Fibroblast of skin of scalp (primary cell): Measurements from ENCODE around the gene SSH2.
"Not testable (repeated sequence)": the region's sequence is repeated elsewhere in the genome, so short reads cannot be mapped to it uniquely, and the experiment has no call there.

Experiments used
- DNase-seq: peaks from one replicate; pipeline ENCODE4 v3.0.0-alpha.2; 2013

The SSH2 gene

GRCh38 chr17:29698019-29698777 lies 231.8 kb downstream of the SSH2 start:
- no peak for DNase-seq

GRCh38 chr17:29697371-29697770 lies 232.7 kb downstream of the SSH2 start:
- no peak for DNase-seq

- no peak for DNase-seq
These were observed 235.0 kb downstream of the SSH2 start for GRCh38 chr17:29694918-29695563.

GRCh38 chr17:29693751-29694150 lies 236.3 kb downstream of the SSH2 start:
- no peak for DNase-seq

- DNase-seq, result no peak
These were observed 242.4 kb downstream of the SSH2 start for GRCh38 chr17:29687596-29687995.

- no peak for DNase-seq
These were observed 242.9 kb downstream of the SSH2 start for GRCh38 chr17:29686993-29687590.

GRCh38 chr17:29683481-29683880 lies 246.5 kb downstream of the SSH2 start:
- no peak for DNase-seq

- peak; percentile 40 for DNase-seq
These were observed 247.0 kb downstream of the SSH2 start for GRCh38 chr17:29682987-29683386.

GRCh38 chr17:29682054-29682453 lies 248.0 kb downstream of the SSH2 start:
- no peak for DNase-seq

GRCh38 chr17:29677824-29678223 lies 252.2 kb downstream of the SSH2 start:
- no peak for DNase-seq

GRCh38 chr17:29677221-29677791 lies 252.7 kb downstream of the SSH2 start:
- DNase-seq, result peak; percentile 6

GRCh38 chr17:29675961-29676360 lies 254.1 kb downstream of the SSH2 start:
- not testable (repeated sequence) for DNase-seq

GRCh38 chr17:29674281-29674680 lies 255.7 kb downstream of the SSH2 start:
- DNase-seq, result no peak

GRCh38 chr17:29671661-29672060 lies 258.4 kb downstream of the SSH2 start:
- DNase-seq, result no peak

GRCh38 chr17:29669266-29669665 lies 260.8 kb downstream of the SSH2 start:
- DNase-seq, result no peak

GRCh38 chr17:29667969-29668368 lies 262.1 kb downstream of the SSH2 start:
- no peak for DNase-seq

GRCh38 chr17:29665481-29665810 lies 264.6 kb downstream of the SSH2 start:
- DNase-seq, result no peak

- peak; percentile 77 for DNase-seq
These were observed 265.1 kb downstream of the SSH2 start for GRCh38 chr17:29664743-29665480.

GRCh38 chr17:29663155-29663554 lies 266.9 kb downstream of the SSH2 start:
- DNase-seq, result peak; percentile 33

GRCh38 chr17:29661213-29661612 lies 268.8 kb downstream of the SSH2 start:
- DNase-seq, result no peak

- DNase-seq, result no peak
These were observed 270.9 kb downstream of the SSH2 start for GRCh38 chr17:29659155-29659554.

GRCh38 chr17:29655323-29655722 lies 274.7 kb downstream of the SSH2 start:
- no peak for DNase-seq
